A549 (cell line): Measurements from ENCODE around the gene PTPRD. TPM values are rescaled to one million over a fixed set of nuclear protein-coding genes. Genes with fewer than 3 reads are reported as not detected.

Experiments used
- ATAC-seq, 2 experiments: fragments of 200-7000 bp in 1 of 2; fragments of >200 bp in 1 of 2; cut with Nextera tagmentation in 1 of 2; cut with Tn5 transposase in 1 of 2; 3 replicates each; pipeline versions ENCODE4 v1.8.0 to v1.9.1; 2018 to 2020; ENCODE audit warnings: mild to moderate bottlenecking in 1 of 2, moderate library complexity in 1 of 2
- CTCF ChIA-PET: fragments of 300-600 bp; sonication (Branson Sonifier 250); formaldehyde crosslinking; extraction: SDS; loops from one replicate; lab custom pipeline; 2021; ENCODE audit warnings: antibody characterized with exemption, inconsistent platforms; lab: Yijun Ruan, JAX
- POLR2A ChIA-PET: fragments of 350-600 bp; formaldehyde crosslinking; extraction: SDS; loops from one replicate; lab custom pipeline; 2021; ENCODE audit warnings: antibody characterized with exemption, inconsistent platforms; lab: Yijun Ruan, JAX
- DNase-seq, 2 experiments: peaks; one replicate each; pipeline versions ENCODE4 v3.0.0 to v3.0.0-alpha.2; 2011 to 2016; ENCODE audit warnings: low read depth in 1 of 2, low spot score in 1 of 2
- FAIRE-seq: peaks from 2 replicates; lab custom pipeline; 2011; peaks lifted over from hg19 to GRCh38; lab: Jason Lieb, UNC
- H3K27ac ChIP-seq, 2 experiments: fragments of >200 bp; sonication (Bioruptor Twin); formaldehyde crosslinking; 3 replicates each; pipeline ENCODE4 v1.5.1; 2016 to 2017
- H3K4me1 ChIP-seq: fragments of >200 bp; sonication (Bioruptor Twin); formaldehyde crosslinking; 3 replicates; pipeline ENCODE4 v1.6.1; 2016
- H3K4me2 ChIP-seq: fragments of >200 bp; sonication (Bioruptor Twin); formaldehyde crosslinking; 3 replicates; pipeline ENCODE4 v1.6.1; 2016
- H3K4me3 ChIP-seq: fragments of >200 bp; sonication (Bioruptor Twin); formaldehyde crosslinking; 3 replicates; pipeline ENCODE4 v1.5.1; 2016
- H3K9me3 ChIP-seq: fragments of >200 bp; sonication (Bioruptor Twin); formaldehyde crosslinking; 3 replicates; pipeline ENCODE4 v1.6.1; 2016
- ATOH8 ChIP-seq: fragments of 250-450 bp; sonication (Bioruptor Pico); IDR thresholded peaks from 2 replicates; pipeline ENCODE4 v1.5.0; 2020; ENCODE audit warnings: low read depth, mild to moderate bottlenecking, moderate library complexity
- BCL3 ChIP-seq: fragments of >200 bp; sonication (Bioruptor Twin); formaldehyde crosslinking; IDR thresholded peaks from 3 replicates; pipeline ENCODE4 v1.6.1; 2016
- CBX2 ChIP-seq: fragments of 200-600 bp; sonication (generic); IDR thresholded peaks from 2 replicates; pipeline ENCODE4 v1.6.1; 2016; ENCODE audit warnings: low read depth, mild to moderate bottlenecking, borderline replicate concordance
- CBX8 ChIP-seq: fragments of 200-600 bp; sonication (generic); IDR thresholded peaks from 2 replicates; pipeline ENCODE4 v1.6.1; 2016
- E2F6 ChIP-seq: IDR thresholded peaks from 2 replicates; pipeline ENCODE4 v1.6.1; 2012; ENCODE audit warnings: low read depth, borderline replicate concordance
- EHMT2 ChIP-seq: fragments of 200-600 bp; sonication (generic); IDR thresholded peaks from 2 replicates; pipeline ENCODE4 v1.6.1; 2016; ENCODE audit warnings: antibody characterized with exemption, low read depth, mild to moderate bottlenecking, moderate library complexity
- FOSB ChIP-seq: fragments of 250-450 bp; sonication (Bioruptor Pico); IDR thresholded peaks from 2 replicates; pipeline ENCODE4 v1.5.0; 2020; ENCODE audit warnings: mild to moderate bottlenecking, moderate library complexity
- HES2 ChIP-seq: fragments of >200 bp; sonication (Bioruptor Twin); formaldehyde crosslinking; IDR thresholded peaks from 2 replicates; pipeline ENCODE4 v1.6.1; 2016
- HMGXB4 ChIP-seq: fragments of 250-450 bp; sonication (Bioruptor Pico); IDR thresholded peaks from 2 replicates; pipeline ENCODE4 v1.5.0; 2021; ENCODE audit warnings: mild to moderate bottlenecking, moderate library complexity, borderline replicate concordance
- HOXB13 ChIP-seq: fragments of 250-450 bp; sonication (Bioruptor Pico); IDR thresholded peaks from 2 replicates; pipeline ENCODE4 v1.5.0; 2020; ENCODE audit warnings: low read depth, mild to moderate bottlenecking, moderate library complexity
- JUN ChIP-seq, 2 experiments: fragments of >200 bp; sonication (Bioruptor Twin); formaldehyde crosslinking; IDR thresholded peaks; 2 replicates in 1 of 2; 3 replicates in 1 of 2; pipeline ENCODE4 v1.6.1; 2016 to 2017
- MAFK ChIP-seq: fragments of 450-650 bp; IDR thresholded peaks from 2 replicates; pipeline ENCODE4 v1.6.1; 2014; ENCODE audit not compliant: partially characterized antibody
- MAX ChIP-seq: IDR thresholded peaks from 2 replicates; pipeline ENCODE4 v1.6.1; 2012
- NPAS2 ChIP-seq: fragments of 250-450 bp; sonication (Bioruptor Pico); IDR thresholded peaks from 2 replicates; pipeline ENCODE4 v1.8.0; 2022; ENCODE audit warnings: mild to moderate bottlenecking, moderate library complexity, borderline replicate concordance
- NR3C1 ChIP-seq: fragments of >200 bp; sonication (Bioruptor Twin); formaldehyde crosslinking; IDR thresholded peaks from 3 replicates; pipeline ENCODE4 v1.6.1; 2017
- PHF8 ChIP-seq: fragments of 200-600 bp; sonication (generic); IDR thresholded peaks from 2 replicates; pipeline ENCODE4 v1.6.1; 2016; ENCODE audit warnings: low read depth, mild to moderate bottlenecking, antibody characterized with exemption, moderate library complexity, borderline replicate concordance
- POLR2A ChIP-seq: IDR thresholded peaks from 2 replicates; pipeline ENCODE4 v1.6.1; 2012; ENCODE audit warnings: mild to moderate bottlenecking, low read length
- RAD21 ChIP-seq, 2 experiments: fragments of >200 bp in 1 of 2; sonication (Bioruptor Twin) in 1 of 2; formaldehyde crosslinking in 1 of 2; IDR thresholded peaks in 1 of 2; conservative IDR thresholded peaks in 1 of 2; 2 replicates in 1 of 2; 3 replicates in 1 of 2; pipeline ENCODE4 v1.6.1; 2012 to 2018; ENCODE audit warnings: inconsistent platforms in 1 of 2
- RFX5 ChIP-seq: fragments of 450-650 bp; IDR thresholded peaks from 2 replicates; pipeline ENCODE4 v1.7.1; 2014; ENCODE audit warnings: antibody characterized with exemption, mild to moderate bottlenecking, moderate library complexity
- SMC3 ChIP-seq: fragments of >200 bp; sonication (Bioruptor Twin); formaldehyde crosslinking; IDR thresholded peaks from 3 replicates; pipeline ENCODE4 v1.6.1; 2018; ENCODE audit warnings: inconsistent platforms
- TP53 ChIP-seq: fragments of 250-450 bp; sonication (Bioruptor Pico); IDR thresholded peaks from 2 replicates; pipeline ENCODE4 v1.5.0; 2021; ENCODE audit warnings: mild to moderate bottlenecking, moderate library complexity
- USF2 ChIP-seq: fragments of 450-650 bp; IDR thresholded peaks from 2 replicates; pipeline ENCODE4 v1.6.1; 2014; ENCODE audit warnings: antibody characterized with exemption
- ZC3H11A ChIP-seq: fragments of 450-650 bp; IDR thresholded peaks from 2 replicates; pipeline ENCODE4 v1.6.1; 2014; ENCODE audit warnings: antibody characterized with exemption, mild to moderate bottlenecking
- ZNF302 ChIP-seq: fragments of 250-450 bp; sonication (Bioruptor Pico); IDR thresholded peaks from 2 replicates; pipeline ENCODE4 v1.9.0; 2021; ENCODE audit warnings: inconsistent platforms, mild to moderate bottlenecking, moderate library complexity
- WGBS: methylation state at CpG from one replicate; pipeline ENCODE4 v1.1.6; 2017; ENCODE audit errors: missing lambda C conversion rate; 5-methylcytosine and 5-hydroxymethylcytosine counted together
- polyA plus RNA-seq, 4 experiments: library from polyadenylated mRNA; depleted of rRNA in 3 of 4; stranded (reverse); fragments of >200 nt; fragmentation: RNase III in 1 of 4; extraction: RNeasy Plus Mini Kit Qiagen cat#74134 plus additional on column Dnase treatment in 1 of 4; gene quantifications; 2 replicates in 3 of 4; 3 replicates in 1 of 4; pipeline ENCODE4 v1.2.3, GENCODE V29; 2011 to 2017

Gene PTPRD
- polyA plus RNA-seq, 2 of the 4 experiments (the other 2 are of a cell fraction), result 0.39 to 1.3 TPM

- Histone ChIP-seq H3K4me1 (no peaks in the 10 kb centered on the region), H3K4me2 (no peak overlapping the region), H3K4me3 (no peak overlapping the region), H3K27ac (no peak overlapping the region), H3K9me3 (0 out of 3 replicates have a peak, but pooled peaks cover 3% of the 10 kb centered on the region)
- no peak for TF ChIP-seq NPAS2 (CRISPR knock-in tag)
- no peak for TF ChIP-seq JUN (IDR thresholded peaks at IDR 0.05)
- no peak for TF ChIP-seq E2F6
- no peak for TF ChIP-seq POLR2A
- no peak for TF ChIP-seq CBX2
- TF ChIP-seq RAD21 (conservative IDR thresholded peaks at IDR 0.05 in 1 of 2, IDR thresholded peaks at IDR 0.05 in 1 of 2), result no peak
- TF ChIP-seq MAX, result no peak
- TF ChIP-seq HOXB13 (CRISPR knock-in tag), result no peak
- no peak for TF ChIP-seq EHMT2
- TF ChIP-seq MAFK, result no peak
- ATAC-seq (no peak), DNase-seq (no peak), FAIRE-seq (no peak)
- ChIA-PET POLR2A (no interaction called here), CTCF (no interaction called here)
- WGBS, result 1% methylated on average over 3 of the region's 3 CpGs
These were observed 1558.3 kb downstream of the PTPRD start for GRCh38 chr9:9054354-9054992.

GRCh38 chr9:9045572-9045971 lies 1567.2 kb downstream of the PTPRD start:
- FAIRE-seq (no peak), ATAC-seq (no peak), DNase-seq (no peak)
- no peaks in the 10 kb centered on the region for H3K4me1 ChIP-seq
- ChIA-PET CTCF (no interaction called here), POLR2A (no interaction called here)
- no peak overlapping the region for H3K4me3 ChIP-seq
- WGBS, result 2% methylated on average over 2 of the region's 2 CpGs
- no peak overlapping the region for H3K4me2 ChIP-seq
- H3K27ac ChIP-seq, result no peak overlapping the region
- no peaks in the 10 kb centered on the region for H3K9me3 ChIP-seq
- TF ChIP-seq CBX2 (no peak), TP53 (CRISPR knock-in tag) (no peak), ZNF302 (no peak), HES2 (no peak), ATOH8 (no peak), RAD21 (conservative IDR thresholded peaks at IDR 0.05 in 1 of 2, IDR thresholded peaks at IDR 0.05 in 1 of 2) (no peak), RFX5 (no peak), PHF8 (no peak), EHMT2 (no peak), MAFK (no peak), SMC3 (no peak), USF2 (no peak), NR3C1 (no peak), FOSB (no peak), HMGXB4 (CRISPR knock-in tag) (no peak), CBX8 (no peak), BCL3 (no peak), ZC3H11A (no peak)
